ENCODE results near the gene NECAB3.

Gene NECAB3

GRCh38 chr20:33696448-33696847 is 22.2 kb upstream of the NECAB3 start:
- DNase-seq: no peak

GRCh38 chr20:33694639-33695012 is 20.4 kb upstream of the NECAB3 start:
- peak; percentile 48 to 81 for DNase-seq

GRCh38 chr20:33693741-33694638 is 19.8 kb upstream of the NECAB3 start:
- peak; percentile 21 to 87 for DNase-seq

GRCh38 chr20:33693289-33693688 is 19.1 kb upstream of the NECAB3 start:
- no peak for DNase-seq

- peak in 1 of 2 experiments; percentile 29 for DNase-seq
Measured at GRCh38 chr20:33689973-33690372, 15.7 kb upstream of the NECAB3 start.

- DNase-seq: no peak
Measured at GRCh38 chr20:33689493-33689892, 15.3 kb upstream of the NECAB3 start.

GRCh38 chr20:33688938-33689424 is 14.8 kb upstream of the NECAB3 start:
- DNase-seq: no peak

- DNase-seq: no peak
Measured at GRCh38 chr20:33687993-33688937, 14.0 kb upstream of the NECAB3 start.

- no peak for DNase-seq
Measured at GRCh38 chr20:33687370-33687915, 13.2 kb upstream of the NECAB3 start.

GRCh38 chr20:33686984-33687366 is 12.7 kb upstream of the NECAB3 start:
- DNase-seq: no peak

GRCh38 chr20:33686100-33686983 is 12.1 kb upstream of the NECAB3 start, which contains the start of gene E2F1:
Gene E2F1, minus strand, starts transcription at chr20:33686385. Its CDS starts 121 bp downstream, at chr20:33686264.
- peak; percentile 92 to 98 for DNase-seq

GRCh38 chr20:33685328-33686099 is 11.3 kb upstream of the NECAB3 start:
- peak; percentile 20 to 82 for DNase-seq

- DNase-seq: peak; percentile 50 to 70
Measured at GRCh38 chr20:33684533-33685327, 10.5 kb upstream of the NECAB3 start.

GRCh38 chr20:33681728-33682353 is 7.6 kb upstream of the NECAB3 start:
- no peak for DNase-seq

GRCh38 chr20:33681288-33681687 is 7.1 kb upstream of the NECAB3 start:
- DNase-seq: no peak

- DNase-seq: no peak
Measured at GRCh38 chr20:33680686-33681085, 6.5 kb upstream of the NECAB3 start.

- DNase-seq: no peak
Measured at GRCh38 chr20:33679758-33680485, 5.7 kb upstream of the NECAB3 start.

GRCh38 chr20:33677991-33678702 is 3.9 kb upstream of the NECAB3 start:
- DNase-seq: no peak
